ENCODE measurements around the gene WDR93. TPM values are rescaled to one million over a fixed set of nuclear protein-coding genes. Genes with fewer than 3 reads are reported as not detected.
A peak's percentile ranks its signal among the peaks of the same experiment; 100 is the strongest.

WDR93 gene
- polyA plus RNA-seq, 2 of the 4 experiments (the other 2 are of a cell fraction), result 0.10 to 0.26 TPM

DNA sequence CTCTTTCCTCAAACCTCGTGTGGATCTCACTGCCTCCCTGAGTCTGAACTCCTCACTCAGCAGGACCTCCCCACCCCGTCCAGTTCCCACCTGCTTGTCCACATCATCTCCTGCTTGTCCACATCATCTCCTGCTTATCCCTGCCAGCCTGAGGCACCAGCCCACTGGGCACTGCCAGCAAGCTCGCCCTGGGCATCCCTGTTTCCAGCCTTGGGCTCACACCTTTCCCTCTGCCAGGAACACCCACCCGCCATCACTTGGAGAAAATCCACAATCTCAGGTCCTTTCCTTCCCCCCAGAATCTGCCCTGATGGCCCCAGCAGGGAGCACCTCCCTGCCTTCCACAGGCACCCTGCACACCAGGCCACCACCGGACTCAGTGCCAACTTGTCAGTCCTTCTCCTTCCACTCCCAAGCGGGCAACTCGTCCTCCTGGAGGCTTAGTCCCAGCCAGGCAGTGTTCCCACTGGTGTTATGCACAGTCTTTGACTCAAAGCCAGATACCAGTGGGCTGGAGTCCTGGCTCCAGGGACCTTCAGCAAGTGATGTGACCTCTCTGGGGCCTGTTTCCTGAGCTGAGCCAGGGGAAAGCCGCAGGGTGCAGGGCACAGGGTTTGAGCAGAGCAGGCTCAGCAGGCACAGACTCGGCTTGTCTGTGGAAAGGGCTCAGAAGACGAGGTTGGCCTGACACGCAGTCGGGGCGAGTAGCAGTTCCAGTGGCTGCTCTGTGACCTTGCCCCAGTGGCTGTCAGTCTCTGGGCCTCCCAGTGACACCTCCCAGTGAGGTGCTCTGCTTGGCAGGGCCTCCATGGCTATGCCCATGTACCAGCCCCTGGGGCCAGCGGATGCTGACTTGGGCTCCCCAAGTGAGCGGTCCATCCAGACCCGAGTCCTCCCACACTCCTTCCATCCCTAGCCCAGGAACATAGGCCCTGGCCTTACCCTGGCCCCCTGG lies 76.0 kb downstream of the WDR93 start:
- Histone ChIP-seq H3K4me3 (no peak overlapping the region), H3K9me3 (no peaks in the 10 kb centered on the region), H3K4me1 (0 out of 3 replicates have a peak, but pooled peaks cover 8% of the 10 kb centered on the region), H3K4me2 (no peak overlapping the region), H3K27ac (peak overlapping the region in 1 of 2 experiments; percentile 42; a peak in 2 of 6 replicates)
- TF ChIP-seq, protein P1, sequence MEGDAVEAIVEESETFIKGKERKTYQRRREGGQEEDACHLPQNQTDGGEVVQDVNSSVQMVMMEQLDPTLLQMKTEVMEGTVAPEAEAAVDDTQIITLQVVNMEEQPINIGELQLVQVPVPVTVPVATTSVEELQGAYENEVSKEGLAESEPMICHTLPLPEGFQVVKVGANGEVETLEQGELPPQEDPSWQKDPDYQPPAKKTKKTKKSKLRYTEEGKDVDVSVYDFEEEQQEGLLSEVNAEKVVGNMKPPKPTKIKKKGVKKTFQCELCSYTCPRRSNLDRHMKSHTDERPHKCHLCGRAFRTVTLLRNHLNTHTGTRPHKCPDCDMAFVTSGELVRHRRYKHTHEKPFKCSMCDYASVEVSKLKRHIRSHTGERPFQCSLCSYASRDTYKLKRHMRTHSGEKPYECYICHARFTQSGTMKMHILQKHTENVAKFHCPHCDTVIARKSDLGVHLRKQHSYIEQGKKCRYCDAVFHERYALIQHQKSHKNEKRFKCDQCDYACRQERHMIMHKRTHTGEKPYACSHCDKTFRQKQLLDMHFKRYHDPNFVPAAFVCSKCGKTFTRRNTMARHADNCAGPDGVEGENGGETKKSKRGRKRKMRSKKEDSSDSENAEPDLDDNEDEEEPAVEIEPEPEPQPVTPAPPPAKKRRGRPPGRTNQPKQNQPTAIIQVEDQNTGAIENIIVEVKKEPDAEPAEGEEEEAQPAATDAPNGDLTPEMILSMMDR (IDR thresholded peaks at IDR 0.05), result no peak
- TF ChIP-seq HEYL (CRISPR knock-in tag; IDR thresholded peaks at IDR 0.05), result no peak
- TF ChIP-seq HDAC2 (IDR thresholded peaks at IDR 0.05), result no peak
- TF ChIP-seq CHD2 (IDR thresholded peaks at IDR 0.05; ENCODE audit: low read length, partially characterized antibody), result no peak
- TF ChIP-seq, protein P2, sequence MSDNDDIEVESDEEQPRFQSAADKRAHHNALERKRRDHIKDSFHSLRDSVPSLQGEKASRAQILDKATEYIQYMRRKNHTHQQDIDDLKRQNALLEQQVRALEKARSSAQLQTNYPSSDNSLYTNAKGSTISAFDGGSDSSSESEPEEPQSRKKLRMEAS (IDR thresholded peaks at IDR 0.05), result no peak
- no peak for TF ChIP-seq ZNF302 (CRISPR knock-in tag; IDR thresholded peaks at IDR 0.05)
- TF ChIP-seq JUN (IDR thresholded peaks at IDR 0.05), result no peak
- TF ChIP-seq RCOR1 (IDR thresholded peaks at IDR 0.05; ENCODE audit: low read depth, low read length), result no peak
- TF ChIP-seq, protein P3, sequence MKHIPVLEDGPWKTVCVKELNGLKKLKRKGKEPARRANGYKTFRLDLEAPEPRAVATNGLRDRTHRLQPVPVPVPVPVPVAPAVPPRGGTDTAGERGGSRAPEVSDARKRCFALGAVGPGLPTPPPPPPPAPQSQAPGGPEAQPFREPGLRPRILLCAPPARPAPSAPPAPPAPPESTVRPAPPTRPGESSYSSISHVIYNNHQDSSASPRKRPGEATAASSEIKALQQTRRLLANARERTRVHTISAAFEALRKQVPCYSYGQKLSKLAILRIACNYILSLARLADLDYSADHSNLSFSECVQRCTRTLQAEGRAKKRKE (CRISPR knock-in tag; IDR thresholded peaks at IDR 0.05; ENCODE audit: low read depth), result no peak
- 88% methylated on average over 16 of the region's 16 CpGs for WGBS (ENCODE audit: missing lambda C conversion rate)
- FAIRE-seq, result no peak
- POLR2A ChIA-PET, result no interaction called here
- DNase-seq (ENCODE audit: low read depth in 1 of 2, low spot score in 1 of 2), result no peak
- CTCF ChIA-PET, result interaction anchor here (0.9 to 17.7 kb wide), 6 partner anchors 10 to 320 kb away, joined by 3 to 491 read pairs (median 60); partner anchors contain the start of gene MESP1
- ATAC-seq, result peak; percentile 18 to 26; a peak in 3 of 6 replicates

DNA sequence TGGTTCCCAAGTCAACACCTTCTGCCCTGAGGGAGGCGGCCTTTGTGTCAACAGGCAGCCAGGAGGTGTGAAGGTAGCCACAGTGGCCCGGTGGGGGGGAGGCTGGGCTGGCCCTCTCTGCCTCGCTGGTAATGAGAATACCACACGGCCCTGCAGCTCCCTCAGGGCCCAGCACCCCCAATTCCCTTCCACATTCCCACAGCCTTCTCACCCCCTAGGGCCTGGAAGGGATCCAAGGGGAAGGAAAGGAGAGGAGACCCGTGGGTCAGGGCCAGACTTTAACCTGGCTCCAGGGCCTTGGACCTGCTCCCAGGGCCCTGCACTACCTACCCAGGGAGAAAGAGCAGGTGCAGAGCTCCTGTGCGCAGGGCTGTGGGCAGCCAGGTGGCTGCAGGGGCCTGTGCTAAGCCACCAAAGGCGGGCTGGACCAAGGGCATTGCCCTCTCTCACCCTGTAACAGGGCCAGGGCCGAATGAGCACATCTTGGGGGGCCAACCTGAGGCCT lies 76.9 kb downstream of the WDR93 start:
- FAIRE-seq (no peak), ATAC-seq (peak in 1 of 2 experiments; percentile 27; a peak in 3 of 6 replicates), DNase-seq (ENCODE audit: low read depth in 1 of 2, low spot score in 1 of 2) (no peak)
- H3K4me2 ChIP-seq, result no peak overlapping the region
- TF ChIP-seq FOSB (CRISPR knock-in tag; IDR thresholded peaks at IDR 0.05), result no peak
- no peak for TF ChIP-seq HOXB5 (CRISPR knock-in tag; IDR thresholded peaks at IDR 0.05)
- no peak for TF ChIP-seq SMC3 (IDR thresholded peaks at IDR 0.05)
- no peak for TF ChIP-seq HEYL (CRISPR knock-in tag; IDR thresholded peaks at IDR 0.05)
- TF ChIP-seq ZNF302 (CRISPR knock-in tag; IDR thresholded peaks at IDR 0.05), result no peak
- TF ChIP-seq, protein P4, sequence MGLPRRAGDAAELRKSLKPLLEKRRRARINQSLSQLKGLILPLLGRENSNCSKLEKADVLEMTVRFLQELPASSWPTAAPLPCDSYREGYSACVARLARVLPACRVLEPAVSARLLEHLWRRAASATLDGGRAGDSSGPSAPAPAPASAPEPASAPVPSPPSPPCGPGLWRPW (IDR thresholded peaks at IDR 0.05), result no peak
- no peak for TF ChIP-seq RNF2 (IDR thresholded peaks at IDR 0.05; ENCODE audit: borderline replicate concordance, low read depth)
- no peak for TF ChIP-seq NPAS2 (CRISPR knock-in tag; IDR thresholded peaks at IDR 0.05; ENCODE audit: borderline replicate concordance)
- no peak for TF ChIP-seq BHLHE40 (IDR thresholded peaks at IDR 0.05; ENCODE audit: low read depth, low read length)
- TF ChIP-seq ZFP36 (IDR thresholded peaks at IDR 0.05; ENCODE audit: borderline replicate concordance, partially characterized antibody), result no peak
- no peak for TF ChIP-seq POLR2AphosphoS2 (conservative IDR thresholded peaks at IDR 0.05; ENCODE audit: low read length)
- no peak for TF ChIP-seq KDM1A (IDR thresholded peaks at IDR 0.05; ENCODE audit: low read depth)
- no peak for TF ChIP-seq CBX8 (IDR thresholded peaks at IDR 0.05)
- TF ChIP-seq, protein P5, sequence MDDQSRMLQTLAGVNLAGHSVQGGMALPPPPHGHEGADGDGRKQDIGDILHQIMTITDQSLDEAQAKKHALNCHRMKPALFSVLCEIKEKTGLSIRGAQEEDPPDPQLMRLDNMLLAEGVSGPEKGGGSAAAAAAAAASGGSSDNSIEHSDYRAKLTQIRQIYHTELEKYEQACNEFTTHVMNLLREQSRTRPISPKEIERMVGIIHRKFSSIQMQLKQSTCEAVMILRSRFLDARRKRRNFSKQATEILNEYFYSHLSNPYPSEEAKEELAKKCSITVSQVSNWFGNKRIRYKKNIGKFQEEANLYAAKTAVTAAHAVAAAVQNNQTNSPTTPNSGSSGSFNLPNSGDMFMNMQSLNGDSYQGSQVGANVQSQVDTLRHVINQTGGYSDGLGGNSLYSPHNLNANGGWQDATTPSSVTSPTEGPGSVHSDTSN (IDR thresholded peaks at IDR 0.05), result no peak
- TF ChIP-seq, protein P6, sequence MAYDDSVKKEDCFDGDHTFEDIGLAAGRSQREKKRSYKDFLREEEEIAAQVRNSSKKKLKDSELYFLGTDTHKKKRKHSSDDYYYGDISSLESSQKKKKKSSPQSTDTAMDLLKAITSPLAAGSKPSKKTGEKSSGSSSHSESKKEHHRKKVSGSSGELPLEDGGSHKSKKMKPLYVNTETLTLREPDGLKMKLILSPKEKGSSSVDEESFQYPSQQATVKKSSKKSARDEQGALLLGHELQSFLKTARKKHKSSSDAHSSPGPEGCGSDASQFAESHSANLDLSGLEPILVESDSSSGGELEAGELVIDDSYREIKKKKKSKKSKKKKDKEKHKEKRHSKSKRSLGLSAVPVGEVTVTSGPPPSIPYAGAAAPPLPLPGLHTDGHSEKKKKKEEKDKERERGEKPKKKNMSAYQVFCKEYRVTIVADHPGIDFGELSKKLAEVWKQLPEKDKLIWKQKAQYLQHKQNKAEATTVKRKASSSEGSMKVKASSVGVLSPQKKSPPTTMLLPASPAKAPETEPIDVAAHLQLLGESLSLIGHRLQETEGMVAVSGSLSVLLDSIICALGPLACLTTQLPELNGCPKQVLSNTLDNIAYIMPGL (CRISPR knock-in tag; IDR thresholded peaks at IDR 0.05; ENCODE audit: borderline replicate concordance), result no peak
- no peak for TF ChIP-seq MAZ (IDR thresholded peaks at IDR 0.05; ENCODE audit: borderline replicate concordance, low read depth, low read length)
- TF ChIP-seq JUNB (IDR thresholded peaks at IDR 0.05), result no peak
- TF ChIP-seq ZC3H11A (IDR thresholded peaks at IDR 0.05), result no peak
- TF ChIP-seq HOXB13 (CRISPR knock-in tag; IDR thresholded peaks at IDR 0.05; ENCODE audit: low read depth), result no peak
- TF ChIP-seq FOXS1 (CRISPR knock-in tag; IDR thresholded peaks at IDR 0.05), result no peak
- H3K27ac ChIP-seq, result peak overlapping the region in 1 of 2 experiments; percentile 42; a peak in 2 of 6 replicates
- 70% methylated on average over 6 of the region's 8 CpGs for WGBS (ENCODE audit: missing lambda C conversion rate)
- ChIA-PET CTCF (interaction anchor here (0.7 to 12.4 kb wide), 14 partner anchors 10 to 205 kb away, joined by 3 to 222 read pairs (median 4); partner anchors contain the start of gene MESP1), POLR2A (no interaction called here)
- H3K9me3 ChIP-seq, result no peaks in the 10 kb centered on the region
- H3K4me1 ChIP-seq, result peaks cover 8% of the 10 kb centered on the region; the same call in 2 of the 3 replicates
- no peak overlapping the region for H3K4me3 ChIP-seq

All from A549 (cell line).